Renal cortical epithelial cell (primary cell): ENCODE measurements around the gene FAM222B. TPM values are rescaled to one million over a fixed set of nuclear protein-coding genes. Genes with fewer than 3 reads are reported as not detected.
"Not testable (repeated sequence)": the region's sequence is repeated elsewhere in the genome, so short reads cannot be mapped to it uniquely, and the experiment has no call there.

ENCODE experiments used
- DNase-seq: peaks from one replicate; pipeline ENCODE4 v3.0.0-alpha.2; 2011; ENCODE audit warnings: low read depth
- total RNA-seq: library from RNA; depleted of rRNA; stranded (reverse); fragments of >200 nt; gene quantifications from 2 replicates; pipeline ENCODE4 v1.2.3, GENCODE V29; 2014

The FAM222B gene
- total RNA-seq, 1 donor from 2014 or later, result 14.9 TPM

DNA sequence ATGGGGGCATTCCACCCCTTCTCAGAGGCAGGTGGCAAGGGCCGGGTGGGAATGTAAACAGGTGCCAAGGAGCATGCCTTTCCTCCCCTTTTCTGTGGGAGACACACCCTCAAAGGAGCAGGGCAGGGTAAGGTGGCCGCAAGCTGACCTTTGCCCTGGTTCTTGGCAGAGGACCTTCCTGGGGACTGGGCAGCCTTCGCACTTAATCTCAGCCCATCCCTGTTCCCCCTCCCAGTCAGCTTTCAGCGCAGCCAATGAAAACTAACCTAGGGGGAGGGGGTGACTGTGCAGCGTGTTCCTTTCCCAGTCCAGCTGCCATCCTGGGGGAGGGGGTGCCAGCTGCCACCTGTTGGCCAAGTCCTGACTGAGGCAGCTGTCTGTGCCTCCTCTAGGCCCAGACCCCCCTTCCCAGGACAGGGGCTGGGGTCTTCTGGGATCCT, 96.0 kb downstream of the FAM222B start:
- peak; percentile 74 for DNase-seq

DNA sequence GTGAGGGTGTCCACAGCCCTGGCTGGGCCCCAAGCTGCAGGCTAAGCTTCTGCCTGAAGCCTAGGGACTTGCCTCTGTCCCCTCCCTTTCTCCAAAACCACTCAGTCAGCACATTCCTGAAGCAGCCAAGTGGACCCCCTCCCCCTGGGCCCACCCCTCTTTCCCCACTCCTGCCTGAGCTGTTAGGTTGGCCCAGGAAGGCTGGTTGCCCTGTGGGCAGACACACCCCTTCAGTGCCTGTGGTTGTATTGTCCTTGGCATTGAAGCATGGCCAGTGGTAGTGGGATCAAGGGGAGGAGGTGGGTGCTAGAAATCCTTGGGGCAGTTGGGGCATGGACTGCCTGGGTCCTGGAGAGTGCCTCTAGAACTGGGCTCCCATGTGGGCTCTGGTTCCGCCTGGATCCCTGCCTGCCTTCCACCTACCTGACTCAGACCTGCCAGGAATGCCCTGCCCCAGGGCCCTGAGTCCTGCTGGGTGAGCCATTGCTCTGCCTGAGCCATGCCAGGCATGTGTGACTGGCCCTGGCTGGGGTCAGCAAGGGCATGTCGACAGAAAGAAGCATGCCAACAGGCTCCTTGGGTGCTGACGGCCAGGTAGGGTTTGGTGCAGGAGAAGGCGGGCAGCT, 96.7 kb downstream of the FAM222B start:
- DNase-seq, result peak; percentile 90

DNA sequence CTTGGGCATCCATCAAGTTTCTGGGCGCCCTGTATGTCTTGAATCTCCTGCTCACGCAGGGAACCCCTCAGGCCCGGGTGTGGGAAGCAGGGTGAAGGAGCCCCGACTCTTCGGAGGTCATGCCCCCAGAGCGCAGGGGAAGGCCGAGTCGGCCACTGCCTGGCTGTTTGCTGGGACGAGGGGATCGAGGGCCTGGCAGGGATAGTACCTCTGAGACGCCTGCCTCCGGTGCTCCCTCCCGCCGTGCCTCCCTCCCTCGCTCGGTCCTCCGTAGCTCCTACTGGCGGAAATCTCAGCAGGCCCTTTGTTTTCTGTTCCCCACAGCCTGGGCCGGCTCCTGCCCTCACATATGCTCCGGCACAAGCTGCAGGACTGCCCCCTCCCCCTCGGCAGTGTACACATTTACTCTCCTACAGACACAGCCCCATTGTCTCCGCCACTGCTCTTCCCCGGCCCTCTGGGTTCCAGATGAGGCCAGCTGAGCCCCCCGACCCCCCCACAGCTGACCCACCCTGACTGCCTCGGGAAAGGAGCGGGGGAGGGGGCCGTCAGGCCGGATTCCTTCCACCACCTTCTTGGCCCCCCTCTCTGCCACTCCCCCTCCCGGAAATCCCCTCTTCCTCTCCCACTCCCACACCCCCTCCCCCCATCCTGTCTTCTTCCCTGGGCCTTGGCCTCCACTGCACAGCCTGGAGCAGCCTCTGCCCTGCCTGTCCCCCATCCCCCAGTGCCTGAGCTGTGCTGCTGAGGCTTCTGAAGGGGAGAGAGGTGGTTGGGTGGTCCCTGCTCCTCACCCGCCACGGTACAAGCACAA, 97.4 kb downstream of the FAM222B start:
- no peak for DNase-seq

DNA sequence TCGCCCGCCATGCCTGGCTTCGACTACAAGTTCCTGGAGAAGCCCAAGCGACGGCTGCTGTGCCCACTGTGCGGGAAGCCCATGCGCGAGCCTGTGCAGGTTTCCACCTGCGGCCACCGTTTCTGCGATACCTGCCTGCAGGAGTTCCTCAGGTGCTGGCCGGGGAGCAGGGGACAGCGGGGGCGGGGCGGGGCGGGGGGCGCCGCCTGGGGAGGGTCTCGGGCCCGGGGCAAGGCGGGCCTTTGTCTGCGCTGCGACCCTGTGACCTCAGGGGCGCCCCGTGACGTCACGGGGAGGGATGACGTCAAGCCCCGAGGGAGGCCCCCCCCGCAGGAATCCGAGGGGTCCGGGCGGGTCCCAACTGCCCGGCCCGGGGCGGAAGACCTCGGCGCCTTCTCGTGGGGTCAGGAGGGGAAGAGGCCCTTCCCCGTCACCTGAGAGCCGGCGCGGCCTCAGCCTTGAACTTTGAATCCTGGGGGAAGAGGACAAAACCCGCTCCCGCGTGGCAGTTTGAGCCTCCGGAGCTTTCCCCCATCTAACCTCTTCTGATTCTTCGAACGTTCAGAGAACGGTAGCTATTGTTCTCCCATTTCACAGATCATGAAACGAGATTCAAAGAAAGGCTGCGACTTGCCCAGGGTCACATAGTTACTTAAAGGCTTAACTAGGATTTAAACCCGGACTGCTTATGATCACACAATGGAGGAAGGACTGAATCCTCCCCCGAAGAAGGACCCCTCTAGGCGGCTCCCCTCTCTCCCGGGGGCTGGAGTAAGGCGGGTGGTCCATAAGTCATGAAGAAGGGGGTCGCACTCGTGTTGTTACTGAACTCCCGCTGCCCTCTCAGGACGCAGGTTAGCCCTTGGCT, 98.3 kb downstream of the FAM222B start:
- DNase-seq, result no peak

DNA sequence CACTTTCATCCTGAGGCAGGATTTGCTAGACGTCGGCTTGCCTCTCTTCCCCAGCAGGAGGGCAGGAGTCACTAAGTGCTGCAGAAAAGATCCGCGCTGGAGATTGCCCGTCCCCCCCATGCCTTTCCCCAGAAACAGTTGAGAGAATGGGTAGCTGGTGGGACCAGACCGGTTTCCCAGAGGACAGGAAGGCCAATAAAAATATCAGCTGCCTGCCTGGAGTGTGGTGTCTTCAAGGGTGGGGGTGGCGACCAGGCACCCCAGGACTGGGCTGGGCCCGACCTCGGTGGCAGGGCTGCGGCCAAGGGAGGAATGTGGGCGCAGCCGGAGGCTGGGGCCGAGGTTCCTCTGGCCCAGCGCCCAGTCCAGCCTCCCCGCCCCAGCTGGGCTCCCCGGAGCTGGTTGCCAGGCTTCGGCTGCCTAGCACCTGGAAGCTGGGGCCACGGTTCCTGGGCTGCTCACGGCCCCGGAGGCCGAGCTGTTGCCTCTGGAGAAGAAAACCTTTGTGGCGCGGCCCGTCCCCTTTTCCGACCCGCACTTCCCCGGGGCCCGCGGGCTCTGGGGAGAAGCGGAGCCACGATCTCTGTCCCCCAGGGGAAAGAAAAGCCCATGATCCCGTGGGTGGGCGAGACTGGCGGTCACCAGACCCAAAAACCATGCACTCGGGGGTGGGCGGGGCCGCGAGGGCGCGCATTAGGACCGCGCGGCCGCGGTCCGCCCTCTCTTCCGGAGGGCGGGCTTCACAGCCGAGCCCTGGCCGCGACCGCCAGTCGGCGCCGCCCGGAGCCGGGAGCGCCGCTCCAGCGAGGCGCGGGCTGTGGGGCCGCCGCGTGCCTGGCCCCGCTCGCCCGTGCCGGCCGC, 99.1 kb downstream of the FAM222B start, which contains the start of gene TRAF4:
TRAF4 (plus strand) TSS at position 769 of the 861 bp plus-strand sequence. CDS start 102 bp downstream, outside the sequence.
- peak; percentile 81 for DNase-seq

DNA sequence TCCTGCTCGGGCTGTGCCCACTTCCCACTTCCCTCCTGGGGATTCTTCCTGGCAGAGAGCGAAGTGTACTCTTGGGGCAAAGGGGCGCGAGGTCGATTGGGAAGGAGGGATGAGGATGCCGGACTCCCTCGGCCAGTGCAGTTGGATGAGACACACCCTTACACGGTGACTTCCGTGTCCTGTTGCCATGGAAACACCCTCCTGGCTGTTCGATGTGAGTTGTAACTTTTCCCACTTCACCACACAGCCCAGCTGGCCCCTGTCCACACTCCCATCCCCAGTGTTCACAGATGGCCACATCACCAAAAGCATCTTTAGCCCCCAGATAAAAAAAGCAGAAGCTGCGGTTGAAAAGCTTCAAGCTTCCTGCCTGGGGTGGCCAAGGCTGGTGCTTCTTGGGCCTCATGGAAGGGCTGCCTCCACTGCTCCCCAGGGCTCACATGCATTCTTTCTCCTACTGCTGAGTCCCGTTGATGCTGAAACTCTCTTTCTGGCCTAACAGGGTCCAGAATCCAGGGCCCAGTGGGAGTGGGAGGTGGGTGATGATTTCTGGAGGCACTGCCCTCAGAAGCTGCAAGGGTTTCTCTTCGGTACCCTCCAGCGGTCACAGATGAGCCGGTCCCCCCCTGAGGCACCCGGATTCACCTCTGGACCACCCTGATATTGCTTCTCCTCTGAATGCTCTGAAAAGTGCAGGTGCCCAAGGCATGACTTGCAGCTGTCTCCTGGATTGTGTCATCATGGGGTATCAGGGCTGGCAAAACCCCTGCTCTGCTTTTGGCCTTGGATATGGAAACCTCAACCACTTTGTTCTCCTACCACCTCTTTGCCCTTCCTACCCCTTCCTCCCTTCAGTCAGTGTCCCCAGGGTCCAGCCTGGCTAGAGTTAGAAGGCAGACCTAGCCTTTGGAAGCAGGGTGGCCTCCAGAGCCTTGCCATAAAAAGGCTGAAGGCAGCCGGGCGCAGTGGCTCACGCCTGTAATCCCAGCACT, 100.9 kb downstream of the FAM222B start:
- DNase-seq, result no peak

DNA sequence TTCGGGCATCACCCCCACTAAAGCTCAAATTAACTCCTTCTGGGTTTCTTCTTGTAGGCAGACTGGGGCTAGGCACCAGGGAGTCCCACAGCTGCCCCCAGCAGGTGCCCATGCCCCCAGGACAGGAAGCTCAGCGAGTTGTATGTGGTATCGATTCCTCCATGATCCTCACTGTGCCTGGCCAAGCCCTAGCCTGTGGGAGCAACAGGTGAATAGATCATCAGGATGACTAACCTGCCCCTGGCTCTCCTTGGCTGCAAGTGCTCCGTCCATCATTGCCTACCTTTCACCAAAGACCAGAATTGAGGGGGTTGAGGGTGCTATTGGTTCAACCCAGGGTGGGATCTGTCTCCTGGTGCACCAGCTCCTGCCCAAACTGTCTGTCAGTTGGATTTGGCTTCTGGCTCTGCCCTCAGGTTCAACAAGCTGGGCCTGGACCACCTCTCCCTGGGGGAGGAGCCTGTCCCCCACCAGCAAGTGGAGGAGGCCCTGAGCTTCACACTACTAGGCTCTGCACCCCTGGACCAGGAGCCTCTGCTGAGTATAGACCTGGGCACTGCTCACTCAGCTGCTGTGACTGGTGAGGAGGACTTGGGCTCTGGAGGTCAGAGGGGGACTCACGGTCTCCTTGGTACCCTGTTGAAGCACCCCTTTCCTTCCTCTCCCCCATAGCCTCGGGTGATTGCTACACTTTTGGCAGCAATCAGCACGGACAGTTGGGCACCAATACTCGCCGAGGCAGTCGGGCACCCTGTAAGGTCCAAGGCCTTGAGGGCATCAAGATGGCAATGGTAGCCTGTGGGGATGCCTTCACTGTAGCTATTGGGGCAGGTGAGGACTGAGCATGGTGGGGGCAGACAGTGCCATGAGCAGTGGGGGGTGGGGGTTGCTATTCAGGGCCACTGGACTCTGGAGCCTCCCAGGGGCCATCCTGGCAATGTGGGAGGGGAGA, 101.9 kb downstream of the FAM222B start:
- no peak for DNase-seq

DNA sequence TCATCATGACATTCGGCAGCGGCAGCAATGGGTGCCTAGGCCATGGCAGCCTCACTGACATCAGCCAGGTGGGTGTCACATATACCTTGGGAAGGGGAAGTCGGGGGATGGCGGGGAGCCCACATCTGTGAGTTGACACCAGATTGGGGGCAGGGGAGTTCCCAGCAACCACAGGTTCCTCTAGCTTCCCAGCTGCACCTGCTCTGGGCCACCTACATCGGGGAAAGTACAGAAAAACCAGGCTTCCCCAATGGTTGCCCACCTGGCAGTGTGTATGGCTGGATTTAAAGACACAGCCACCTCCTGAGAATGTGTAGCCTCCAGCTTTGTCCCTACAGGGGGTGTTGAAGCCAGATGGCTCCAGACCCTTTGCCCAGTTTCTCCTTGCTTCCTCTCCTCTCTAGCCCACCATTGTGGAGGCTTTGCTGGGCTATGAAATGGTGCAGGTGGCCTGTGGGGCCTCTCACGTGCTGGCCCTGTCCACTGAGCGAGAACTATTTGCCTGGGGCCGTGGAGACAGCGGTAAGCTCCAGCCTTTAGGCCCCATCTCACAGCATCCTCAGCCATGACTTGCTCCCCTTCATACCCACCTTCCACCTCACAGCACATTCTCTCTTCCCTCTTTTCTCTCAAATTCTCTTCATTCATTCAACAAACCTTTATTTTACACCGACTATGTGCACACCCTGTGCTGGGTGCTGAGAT, 103.8 kb downstream of the FAM222B start:
- DNase-seq, result no peak

DNA sequence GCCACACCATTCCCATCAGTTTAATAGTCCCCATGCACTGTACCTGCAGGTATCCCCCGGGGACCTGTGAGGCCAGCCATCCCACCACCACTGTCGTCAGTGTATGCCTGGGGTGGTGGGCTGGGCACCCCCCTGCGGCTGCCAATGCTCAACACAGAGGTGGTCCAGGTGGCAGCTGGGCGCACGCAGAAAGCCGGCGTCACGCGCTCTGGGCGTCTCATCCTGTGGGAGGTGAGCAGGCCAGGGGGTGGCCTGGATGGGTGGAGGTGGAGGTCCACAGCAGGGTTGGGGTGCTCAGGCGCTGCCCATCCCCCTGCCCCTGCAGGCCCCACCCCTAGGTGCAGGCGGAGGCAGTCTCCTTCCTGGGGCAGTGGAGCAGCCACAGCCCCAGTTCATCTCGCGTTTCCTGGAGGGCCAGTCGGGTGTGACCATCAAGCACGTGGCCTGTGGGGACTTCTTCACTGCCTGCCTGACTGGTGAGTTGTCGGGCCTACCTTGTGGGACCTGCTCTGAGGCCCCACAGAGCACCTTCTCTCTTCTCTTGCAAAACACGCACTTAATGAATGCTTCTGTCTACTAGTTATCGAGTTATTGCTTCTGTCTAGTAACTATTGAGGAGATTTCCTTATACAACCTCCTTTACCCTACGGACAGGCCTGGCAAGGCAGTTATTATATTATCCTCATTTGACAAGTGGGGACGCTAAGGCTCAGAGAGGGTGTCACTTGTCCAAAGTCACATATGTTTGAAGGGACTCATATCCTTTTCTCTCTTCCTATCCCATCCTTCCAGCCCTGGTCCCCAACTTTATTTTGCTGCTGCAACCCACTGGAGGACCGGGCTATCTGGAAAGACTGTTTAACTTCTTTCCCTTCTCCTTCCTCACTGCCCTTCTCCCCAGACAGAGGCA, 104.6 kb downstream of the FAM222B start:
- DNase-seq, result peak; percentile 59

DNA sequence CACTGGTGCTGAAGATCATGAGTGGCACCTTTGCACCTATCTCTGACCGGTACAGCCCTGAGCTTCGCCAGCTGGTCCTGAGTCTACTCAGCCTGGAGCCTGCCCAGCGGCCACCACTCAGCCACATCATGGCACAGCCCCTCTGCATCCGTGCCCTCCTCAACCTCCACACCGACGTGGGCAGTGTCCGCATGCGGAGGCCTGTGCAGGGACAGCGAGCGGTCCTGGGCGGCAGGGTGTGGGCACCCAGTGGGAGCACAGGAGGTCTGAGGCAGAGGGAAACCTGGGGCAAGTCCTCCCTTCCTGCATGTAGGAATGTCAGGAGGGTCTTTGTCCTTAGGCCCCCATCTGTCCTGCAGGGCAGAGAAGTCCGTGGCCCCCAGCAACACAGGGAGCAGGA, 105.3 kb downstream of the FAM222B start:
- no peak for DNase-seq

DNA sequence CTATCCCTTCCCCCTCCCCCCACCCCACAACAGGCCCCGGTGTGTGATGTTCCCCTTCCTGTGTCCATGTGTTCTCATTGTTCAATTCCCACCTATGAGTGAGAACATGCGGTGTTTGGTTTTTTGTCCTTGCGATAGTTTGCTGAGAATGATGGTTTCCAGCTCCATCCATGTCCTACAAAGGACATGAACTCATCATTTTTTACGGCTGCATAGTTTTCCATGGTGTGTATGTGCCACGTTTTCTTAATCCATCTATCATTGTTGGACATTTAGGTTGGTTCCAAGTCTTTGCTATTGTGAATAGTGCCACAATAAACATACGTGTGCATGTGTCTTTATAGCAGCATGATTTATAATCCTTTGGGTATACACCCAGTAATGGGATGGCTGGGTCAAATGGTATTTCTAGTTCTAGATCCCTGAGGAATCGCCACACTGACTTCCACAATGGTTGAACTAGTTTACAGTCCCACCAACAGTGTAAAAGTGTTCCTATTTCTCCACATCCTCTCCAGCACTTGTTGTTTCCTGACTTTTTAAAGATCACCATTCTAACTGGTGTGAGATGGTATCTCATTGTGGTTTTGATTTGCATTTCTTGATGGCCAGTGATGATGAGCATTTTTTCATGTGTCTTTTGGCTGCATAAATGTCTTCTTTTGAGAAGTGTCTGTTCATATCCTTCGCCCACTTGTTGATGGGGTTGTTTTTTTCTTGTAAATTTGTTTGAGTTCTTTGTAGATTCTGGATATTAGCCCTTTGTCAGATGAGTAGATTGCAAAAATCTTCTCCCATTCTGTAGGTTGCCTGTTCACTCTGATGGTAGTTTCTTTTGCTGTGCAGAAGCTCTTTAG, 106.4 kb downstream of the FAM222B start:
- DNase-seq, result not testable (repeated sequence)

DNA sequence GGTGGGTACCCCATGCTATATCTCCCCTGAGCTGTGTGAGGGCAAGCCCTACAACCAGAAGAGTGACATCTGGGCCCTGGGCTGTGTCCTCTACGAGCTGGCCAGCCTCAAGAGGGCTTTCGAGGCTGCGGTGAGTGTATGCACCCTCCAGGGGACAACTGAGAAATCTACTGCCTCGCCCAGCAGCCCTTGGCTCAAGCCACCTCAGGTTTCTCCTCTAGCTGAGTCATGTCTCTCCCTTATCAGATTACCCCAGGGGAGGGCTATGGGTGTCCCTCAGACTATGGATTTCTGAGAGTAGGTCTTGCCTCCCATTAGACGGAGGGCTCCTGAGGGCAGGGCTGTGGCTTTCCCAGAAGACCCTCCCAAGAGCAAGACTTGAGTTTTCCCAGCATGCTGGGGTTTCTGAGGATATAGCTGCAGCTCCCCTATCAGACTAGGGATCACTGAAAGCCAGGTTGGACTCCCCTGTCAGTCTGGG, 107.3 kb downstream of the FAM222B start:
- no peak for DNase-seq

DNA sequence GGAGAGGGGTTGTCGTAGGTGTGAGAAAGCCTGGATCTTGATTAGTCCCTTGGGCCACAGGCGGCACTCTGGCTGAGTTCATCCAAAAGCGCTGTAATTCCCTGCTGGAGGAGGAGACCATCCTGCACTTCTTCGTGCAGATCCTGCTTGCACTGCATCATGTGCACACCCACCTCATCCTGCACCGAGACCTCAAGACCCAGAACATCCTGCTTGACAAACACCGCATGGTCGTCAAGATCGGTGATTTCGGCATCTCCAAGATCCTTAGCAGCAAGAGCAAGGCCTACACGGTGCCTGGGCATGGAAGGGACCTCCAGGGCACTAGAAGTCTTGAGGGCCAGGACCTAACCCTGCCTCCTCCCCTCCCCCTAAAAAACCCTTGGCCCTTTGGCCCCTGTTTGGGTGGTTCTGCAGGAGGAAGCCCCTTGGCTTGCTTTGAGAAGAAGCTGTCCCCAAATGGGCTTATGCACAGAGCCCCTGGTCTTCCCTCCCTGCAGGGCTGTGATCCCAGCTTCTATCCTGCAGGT, 107.8 kb downstream of the FAM222B start:
- no peak for DNase-seq

DNA sequence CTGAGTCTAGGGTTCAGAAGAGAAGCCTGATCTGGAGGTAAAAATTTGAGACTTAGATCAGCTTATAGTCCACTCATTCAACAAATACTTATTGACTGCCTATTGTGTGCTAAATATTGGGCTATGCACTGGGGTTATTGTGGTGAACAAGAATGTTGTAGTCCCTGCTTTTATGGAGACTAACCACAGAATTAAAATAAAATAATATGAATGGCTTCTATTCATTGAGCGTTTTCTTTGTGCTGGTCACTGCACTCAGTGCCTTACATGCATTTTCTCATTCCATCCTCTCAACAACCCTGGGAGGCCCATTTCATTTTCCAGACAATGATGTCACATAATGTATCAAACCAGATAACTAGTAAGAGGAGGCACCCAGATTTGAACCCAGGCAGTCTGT, 109.2 kb downstream of the FAM222B start:
- DNase-seq, result no peak

DNA sequence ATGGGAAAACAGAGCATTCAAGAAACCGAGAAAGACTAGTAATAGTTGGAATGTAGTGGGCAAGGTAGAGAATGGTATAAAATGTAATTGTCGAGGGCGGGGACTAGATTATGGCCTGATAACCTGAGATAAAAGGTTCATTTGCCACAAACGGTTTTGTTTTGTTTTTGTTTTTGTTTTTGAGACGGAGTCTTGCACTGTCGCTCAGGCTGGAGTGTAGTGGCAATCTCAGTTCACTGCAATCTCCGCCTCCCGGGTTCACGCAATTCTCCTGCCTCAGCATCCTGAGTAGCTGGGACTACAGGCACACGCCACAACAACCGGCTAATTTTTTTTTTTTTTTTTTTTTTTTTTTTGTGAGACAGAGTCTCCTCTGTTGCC, 112.7 kb downstream of the FAM222B start:
- DNase-seq, result no peak
